Limb (tissue), 2 donors: ENCODE results near the gene PELI3.
"Not testable (repeated sequence)": the region's sequence is repeated elsewhere in the genome, so short reads cannot be mapped to it uniquely, and the experiment has no call there.

ENCODE experiments used
- DNase-seq, 2 donors: peaks; one replicate each; pipeline ENCODE4 v3.0.0-alpha.2; 2016; ENCODE audit errors: extremely low spot score in 2 of 2

Gene PELI3

GRCh38 chr11:66466225-66467033 is at the start of gene PELI3:
Gene PELI3, plus strand, starts transcription at chr11:66466905. Its CDS starts 1,224 bp downstream, at chr11:66468129.
- peak; percentile 93 to 99 for DNase-seq

GRCh38 chr11:66417000-66417399 is 49.7 kb upstream of the PELI3 start:
- no peak for DNase-seq

GRCh38 chr11:66418168-66418985 is 48.3 kb upstream of the PELI3 start:
- DNase-seq, result peak; percentile 66 to 77

GRCh38 chr11:66418986-66419308 is 47.8 kb upstream of the PELI3 start:
- DNase-seq, result no peak

- DNase-seq, result no peak
Measured at GRCh38 chr11:66419825-66420224, 46.9 kb upstream of the PELI3 start.

- peak in 1 of 2 donors; percentile 72 for DNase-seq
Measured at GRCh38 chr11:66420671-66421476, 45.8 kb upstream of the PELI3 start, which contains the start of gene NPAS4. Gene NPAS4, plus strand, starts transcription at chr11:66421035. Its CDS starts 145 bp downstream, at chr11:66421180.

- peak; percentile 92 to 95 for DNase-seq
Measured at GRCh38 chr11:66421492-66422205, 45.1 kb upstream of the PELI3 start.

GRCh38 chr11:66426314-66426713 is 40.4 kb upstream of the PELI3 start:
- DNase-seq, result no peak

GRCh38 chr11:66428933-66429332 is 37.8 kb upstream of the PELI3 start:
- no peak for DNase-seq

GRCh38 chr11:66429983-66430602 is 36.6 kb upstream of the PELI3 start:
- peak; percentile 51 to 74 for DNase-seq

- DNase-seq, result not testable (repeated sequence)
Measured at GRCh38 chr11:66431287-66431686, 35.4 kb upstream of the PELI3 start.

GRCh38 chr11:66431871-66432329 is 34.8 kb upstream of the PELI3 start:
- not testable (repeated sequence) for DNase-seq

GRCh38 chr11:66432597-66432996 is 34.1 kb upstream of the PELI3 start:
- no peak for DNase-seq

- no peak for DNase-seq
Measured at GRCh38 chr11:66437979-66438503, 28.7 kb upstream of the PELI3 start.

GRCh38 chr11:66438504-66439466 is 27.9 kb upstream of the PELI3 start, which contains the start of gene MRPL11:
Gene MRPL11, minus strand, starts transcription at chr11:66438848. Its CDS starts 94 bp downstream, at chr11:66438754.
- peak; percentile 93 for DNase-seq

- not testable (repeated sequence) for DNase-seq
Measured at GRCh38 chr11:66440101-66440939, 26.4 kb upstream of the PELI3 start.

GRCh38 chr11:66440940-66441282 is 25.8 kb upstream of the PELI3 start:
- not testable (repeated sequence) for DNase-seq

- no peak for DNase-seq
Measured at GRCh38 chr11:66443602-66444001, 23.1 kb upstream of the PELI3 start.
